ENCODE results near the gene CCL1. TPM values are rescaled to one million over a fixed set of nuclear protein-coding genes. Genes with fewer than 3 reads are reported as not detected.
A peak's percentile ranks its signal among the peaks of the same experiment; 100 is the strongest.

The CCL1 gene
- total and polyA plus RNA-seq, 10 of the 15 experiments (the other 5 are each of a cell fraction or from before 2014, with no cell fraction given): 0.14 to 1.8 (median 0.40) TPM; not detected in 3

GRCh38 chr17:34358631-34359030 lies 4.4 kb downstream of the CCL1 start:
- no peak for TF ChIP-seq RB1 (IDR thresholded peaks at IDR 0.05; ENCODE audit: borderline replicate concordance)
- TF ChIP-seq JUNB (IDR thresholded peaks at IDR 0.05): no peak
- TF ChIP-seq, protein P1, sequence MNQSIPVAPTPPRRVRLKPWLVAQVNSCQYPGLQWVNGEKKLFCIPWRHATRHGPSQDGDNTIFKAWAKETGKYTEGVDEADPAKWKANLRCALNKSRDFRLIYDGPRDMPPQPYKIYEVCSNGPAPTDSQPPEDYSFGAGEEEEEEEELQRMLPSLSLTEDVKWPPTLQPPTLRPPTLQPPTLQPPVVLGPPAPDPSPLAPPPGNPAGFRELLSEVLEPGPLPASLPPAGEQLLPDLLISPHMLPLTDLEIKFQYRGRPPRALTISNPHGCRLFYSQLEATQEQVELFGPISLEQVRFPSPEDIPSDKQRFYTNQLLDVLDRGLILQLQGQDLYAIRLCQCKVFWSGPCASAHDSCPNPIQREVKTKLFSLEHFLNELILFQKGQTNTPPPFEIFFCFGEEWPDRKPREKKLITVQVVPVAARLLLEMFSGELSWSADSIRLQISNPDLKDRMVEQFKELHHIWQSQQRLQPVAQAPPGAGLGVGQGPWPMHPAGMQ (IDR thresholded peaks at IDR 0.05; ENCODE audit: borderline replicate concordance): no peak
- 35% methylated on average over 3 of the region's 3 CpGs for whole genome bisulfite sequencing (ENCODE audit: insufficient coverage, insufficient replicate concordance, low lambda C conversion rate, missing lambda C conversion rate)
- SMC1A ChIA-PET (ENCODE audit: uncharacterized antibody, unreplicated experiment): interaction anchor here (1.4 to 2.1 kb wide), 2 partner anchors 29 to 158 kb away, joined by 3 to 6 read pairs; no protein-coding TSS in a partner anchor
- Histone ChIP-seq H3K9ac (ENCODE audit: control insufficient read depth, insufficient read depth, low read length) (no peak overlapping the region), H3K36me3 (ENCODE audit: control insufficient read depth in 2 of 2, insufficient read depth in 2 of 2, low read length in 1 of 2) (no peaks in the 10 kb centered on the region), H3K4me3 (no peak overlapping the region), H3K9me3 (replicated peaks; ENCODE audit: control insufficient read depth, insufficient read depth, low read length) (no peaks in the 10 kb centered on the region), H2AFZ (ENCODE audit: control insufficient read depth, low read depth, low read length) (no peak overlapping the region), H3K4me1 (ENCODE audit: control insufficient read depth, insufficient read depth, low read length) (no peaks in the 10 kb centered on the region; the same call in 1 of the 2 replicates), H4K20me1 (ENCODE audit: control insufficient read depth, insufficient read depth) (no peaks in the 10 kb centered on the region), H3K27ac (ENCODE audit: control insufficient read depth, insufficient read depth) (no peak overlapping the region), H3K79me2 (ENCODE audit: control insufficient read depth, insufficient read depth, low read length) (no peaks in the 10 kb centered on the region), H3K27me3 (replicated peaks in 1 of 2; ENCODE audit: control insufficient read depth in 2 of 2, insufficient read depth in 2 of 2, low read length in 1 of 2) (peaks cover 0 to 13% of the 10 kb centered on the region in 2 experiments; a peak in 2 of 4 replicates), H3K4me2 (ENCODE audit: control insufficient read depth, insufficient read depth) (no peak overlapping the region)
- intact Hi-C loops (cut with micrococcal nuclease; ENCODE audit: unreplicated experiment): no loop called here
- ATAC-seq (no peak), DNase-seq (ENCODE audit: low read depth, low spot score) (no peak), FAIRE-seq (no peak)
- no TSS peak for BruUV-seq (replicated peaks)
- CTCF ChIA-PET: interaction anchor here (4.8 to 8.8 kb wide), 2 partner anchors 25 to 156 kb away, joined by 40 to 264 read pairs; no protein-coding TSS in a partner anchor
- in situ Hi-C loops (cut with MboI): no loop called here
- RAD21 ChIA-PET (ENCODE audit: unreplicated experiment): no interaction called here
- POLR2A ChIA-PET: no interaction called here

DNA sequence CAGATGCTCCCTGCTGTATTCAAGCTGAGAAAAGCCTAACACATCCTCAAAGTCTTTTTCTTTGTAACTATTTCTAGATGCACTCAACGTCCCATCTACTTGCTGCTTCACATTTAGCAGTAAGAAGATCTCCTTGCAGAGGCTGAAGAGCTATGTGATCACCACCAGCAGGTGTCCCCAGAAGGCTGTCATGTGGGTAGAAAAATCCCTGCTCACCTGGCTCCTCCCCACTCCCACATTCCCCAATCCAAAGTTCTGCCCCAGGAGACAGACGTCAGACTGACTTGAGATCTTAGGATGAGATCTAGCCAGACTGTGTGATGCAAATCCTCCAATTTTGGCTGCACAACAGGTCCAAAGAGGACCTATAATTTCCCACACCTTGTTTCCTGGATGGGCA lies 5.6 kb downstream of the CCL1 start:
- in situ Hi-C loops (cut with MboI) (no loop called here), intact Hi-C loops (cut with micrococcal nuclease; ENCODE audit: unreplicated experiment) (no loop called here)
- TF ChIP-seq, protein P2, sequence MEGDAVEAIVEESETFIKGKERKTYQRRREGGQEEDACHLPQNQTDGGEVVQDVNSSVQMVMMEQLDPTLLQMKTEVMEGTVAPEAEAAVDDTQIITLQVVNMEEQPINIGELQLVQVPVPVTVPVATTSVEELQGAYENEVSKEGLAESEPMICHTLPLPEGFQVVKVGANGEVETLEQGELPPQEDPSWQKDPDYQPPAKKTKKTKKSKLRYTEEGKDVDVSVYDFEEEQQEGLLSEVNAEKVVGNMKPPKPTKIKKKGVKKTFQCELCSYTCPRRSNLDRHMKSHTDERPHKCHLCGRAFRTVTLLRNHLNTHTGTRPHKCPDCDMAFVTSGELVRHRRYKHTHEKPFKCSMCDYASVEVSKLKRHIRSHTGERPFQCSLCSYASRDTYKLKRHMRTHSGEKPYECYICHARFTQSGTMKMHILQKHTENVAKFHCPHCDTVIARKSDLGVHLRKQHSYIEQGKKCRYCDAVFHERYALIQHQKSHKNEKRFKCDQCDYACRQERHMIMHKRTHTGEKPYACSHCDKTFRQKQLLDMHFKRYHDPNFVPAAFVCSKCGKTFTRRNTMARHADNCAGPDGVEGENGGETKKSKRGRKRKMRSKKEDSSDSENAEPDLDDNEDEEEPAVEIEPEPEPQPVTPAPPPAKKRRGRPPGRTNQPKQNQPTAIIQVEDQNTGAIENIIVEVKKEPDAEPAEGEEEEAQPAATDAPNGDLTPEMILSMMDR (IDR thresholded peaks at IDR 0.05 in 2 of 3, conservative IDR thresholded peaks at IDR 0.05 in 1 of 3; ENCODE audit: control insufficient read depth in 2 of 3, extremely low read depth in 1 of 3, insufficient read depth in 1 of 3, low read depth in 3 of 3, low read length in 3 of 3): peak in 1 of 3 experiments; percentile 21; a peak in 1 of 6 replicates
- no peak for TF ChIP-seq POU2F2 (IDR thresholded peaks at IDR 0.05; ENCODE audit: borderline replicate concordance, low read depth, low read length)
- no peak for TF ChIP-seq ZSCAN29 (IDR thresholded peaks at IDR 0.05)
- TF ChIP-seq, protein P3, sequence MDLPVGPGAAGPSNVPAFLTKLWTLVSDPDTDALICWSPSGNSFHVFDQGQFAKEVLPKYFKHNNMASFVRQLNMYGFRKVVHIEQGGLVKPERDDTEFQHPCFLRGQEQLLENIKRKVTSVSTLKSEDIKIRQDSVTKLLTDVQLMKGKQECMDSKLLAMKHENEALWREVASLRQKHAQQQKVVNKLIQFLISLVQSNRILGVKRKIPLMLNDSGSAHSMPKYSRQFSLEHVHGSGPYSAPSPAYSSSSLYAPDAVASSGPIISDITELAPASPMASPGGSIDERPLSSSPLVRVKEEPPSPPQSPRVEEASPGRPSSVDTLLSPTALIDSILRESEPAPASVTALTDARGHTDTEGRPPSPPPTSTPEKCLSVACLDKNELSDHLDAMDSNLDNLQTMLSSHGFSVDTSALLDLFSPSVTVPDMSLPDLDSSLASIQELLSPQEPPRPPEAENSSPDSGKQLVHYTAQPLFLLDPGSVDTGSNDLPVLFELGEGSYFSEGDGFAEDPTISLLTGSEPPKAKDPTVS (IDR thresholded peaks at IDR 0.05; ENCODE audit: low read depth, low read length): no peak
- BruUV-seq (replicated peaks): no TSS peak
- ATAC-seq: no peak
- ChIA-PET CTCF (interaction anchor here (0.7 to 8.8 kb wide), 3 partner anchors 9 to 155 kb away, joined by 3 to 264 read pairs (median 4); no protein-coding TSS in a partner anchor), POLR2A (no interaction called here), RAD21 (ENCODE audit: unreplicated experiment) (no interaction called here), SMC1A (ENCODE audit: uncharacterized antibody, unreplicated experiment) (interaction anchor here (2.1 kb wide), 1 partner anchor 156 kb away, joined by 6 read pairs; no protein-coding TSS in a partner anchor)
- Histone ChIP-seq H3K36me3 (ENCODE audit: control insufficient read depth in 2 of 2, insufficient read depth in 2 of 2, low read length in 1 of 2) (no peaks in the 10 kb centered on the region), H3K27me3 (replicated peaks in 1 of 2; ENCODE audit: control insufficient read depth in 2 of 2, insufficient read depth in 2 of 2, low read length in 1 of 2) (peaks cover 0 to 7% of the 10 kb centered on the region in 2 experiments; a peak in 2 of 4 replicates), H3K9me3 (replicated peaks; ENCODE audit: control insufficient read depth, insufficient read depth, low read length) (no peaks in the 10 kb centered on the region), H3K4me1 (ENCODE audit: control insufficient read depth, insufficient read depth, low read length) (no peaks in the 10 kb centered on the region), H3K79me2 (ENCODE audit: control insufficient read depth, insufficient read depth, low read length) (no peaks in the 10 kb centered on the region), H3K9ac (ENCODE audit: control insufficient read depth, insufficient read depth, low read length) (no peak overlapping the region), H3K4me3 (no peak overlapping the region), H3K4me2 (ENCODE audit: control insufficient read depth, insufficient read depth) (no peak overlapping the region), H3K27ac (ENCODE audit: control insufficient read depth, insufficient read depth) (no peak overlapping the region), H2AFZ (ENCODE audit: control insufficient read depth, low read depth, low read length) (no peak overlapping the region), H4K20me1 (ENCODE audit: control insufficient read depth, insufficient read depth) (no peaks in the 10 kb centered on the region)
- 0% methylated on average over 2 of the region's 2 CpGs for whole genome bisulfite sequencing (ENCODE audit: insufficient coverage, insufficient replicate concordance, low lambda C conversion rate, missing lambda C conversion rate)
- DNase-seq (ENCODE audit: low read depth, low spot score): no peak
- no peak for FAIRE-seq

Data from GM12878 (cell line).